GM12891 (cell line): ENCODE results near the gene SLC9A8. TPM values are rescaled to one million over a fixed set of nuclear protein-coding genes. Genes with fewer than 3 reads are reported as not detected.
"Not testable (repeated sequence)": the region's sequence is repeated elsewhere in the genome, so short reads cannot be mapped to it uniquely, and the experiment has no call there.

ENCODE experiments used
- DNase-seq: peaks from one replicate; pipeline ENCODE4 v3.0.0; 2011; ENCODE audit warnings: low spot score; ENCODE audit not compliant: insufficient read length
- FAIRE-seq: peaks from 2 replicates; lab custom pipeline; 2011; peaks lifted over from hg19 to GRCh38; lab: Jason Lieb, UNC
- PAX5 ChIP-seq: IDR thresholded peaks from 2 replicates; pipeline ENCODE4 v1.6.1; 2011; ENCODE audit warnings: low read length, moderate library complexity, mild to moderate bottlenecking; ENCODE audit not compliant: insufficient read depth, severe bottlenecking
- POLR2A ChIP-seq: IDR thresholded peaks from 2 replicates; pipeline ENCODE4 v1.6.1; 2011; ENCODE audit warnings: low read depth, low read length, control low read depth
- POLR2AphosphoS5 ChIP-seq: IDR thresholded peaks from 2 replicates; pipeline ENCODE4 v1.6.1; 2011; ENCODE audit warnings: low read depth, low read length, control low read depth
- POU2F2 ChIP-seq: IDR thresholded peaks from 2 replicates; pipeline ENCODE4 v1.6.1; 2011; ENCODE audit warnings: low read depth, mild to moderate bottlenecking, control low read depth, low read length, moderate library complexity
- SPI1 ChIP-seq: IDR thresholded peaks from 2 replicates; pipeline ENCODE4 v1.6.1; 2011; ENCODE audit warnings: low read depth, low read length, control low read depth
- TAF1 ChIP-seq: IDR thresholded peaks from 2 replicates; pipeline ENCODE4 v1.6.1; 2011; ENCODE audit warnings: low read depth, low read length, control low read depth
- polyA plus RNA-seq: library from polyadenylated mRNA; unstranded; fragments of >200 nt; gene quantifications from one replicate; pipeline ENCODE4 v1.2.1, GENCODE V29; 2012; ENCODE audit warnings: low read depth, missing spikeins, inconsistent platforms; ENCODE audit not compliant: missing spikeins

The SLC9A8 gene
- polyA plus RNA-seq, result 5.8 TPM

GRCh38 chr20:49812507-49813304 is at the start of gene SLC9A8:
Gene SLC9A8 (plus strand): TSS chr20:49812828. CDS start chr20:49812923, 95 bp downstream.
- FAIRE-seq (peak; percentile 48), DNase-seq (peak; percentile 71)
- TF ChIP-seq PAX5, result no peak
- TF ChIP-seq POU2F2, result peak; percentile 69; the same call in 1 of the 2 replicates
- peak; percentile 75 for TF ChIP-seq TAF1
- TF ChIP-seq POLR2A, result peak; percentile 55; the same call in 1 of the 2 replicates
- TF ChIP-seq SPI1, result no peak
- TF ChIP-seq POLR2AphosphoS5, result peak; percentile 41; the same call in 1 of the 2 replicates

DNA sequence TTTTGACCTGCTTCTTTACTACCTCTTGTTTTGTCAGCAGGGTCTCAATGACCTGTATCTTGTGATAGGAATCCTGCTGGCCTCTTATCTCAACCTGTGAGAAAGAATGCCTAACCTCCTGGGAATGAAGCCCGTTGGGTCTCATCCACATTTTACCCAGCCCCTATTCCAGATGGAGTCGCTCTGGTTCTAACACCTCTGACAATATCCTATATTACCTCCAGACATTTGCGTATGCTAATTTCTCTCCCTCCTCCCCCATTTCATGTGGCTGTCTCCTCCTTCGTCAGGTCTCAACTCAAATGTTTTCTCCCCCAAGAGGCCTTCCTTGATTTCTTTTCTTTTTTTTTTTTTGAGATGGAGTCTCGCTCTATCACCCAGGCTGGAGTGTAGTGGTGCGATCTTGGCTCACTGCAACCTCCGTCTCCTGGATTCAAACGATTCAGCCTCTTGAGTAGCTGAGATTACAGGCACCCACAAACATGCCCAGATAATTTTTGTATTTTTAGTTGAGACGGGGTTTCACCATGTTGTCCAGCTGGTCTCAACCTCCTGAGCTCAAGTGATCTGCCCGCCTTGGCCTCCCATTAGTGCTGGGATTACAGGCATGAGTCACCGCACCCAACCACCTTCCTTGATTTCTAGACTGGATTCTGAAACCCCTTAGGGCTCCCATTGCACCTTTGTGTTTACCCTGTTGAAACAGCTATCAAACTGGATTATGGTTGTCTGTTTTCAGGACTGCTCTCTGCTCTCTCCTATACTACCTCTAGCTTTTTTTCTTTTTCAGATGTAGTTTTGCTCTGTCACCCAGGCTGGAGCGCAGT is 49.5 kb upstream of the SLC9A8 start:
- TF ChIP-seq POLR2AphosphoS5 (no peak), PAX5 (no peak), SPI1 (no peak), TAF1 (no peak), POU2F2 (no peak), POLR2A (no peak)
- no peak for DNase-seq
- FAIRE-seq, result no peak

- no peak for FAIRE-seq
- no peak for DNase-seq
- TF ChIP-seq POLR2A, result no peak
- TF ChIP-seq PAX5, result no peak
Observed at GRCh38 chr20:49765413-49765736, 47.3 kb upstream of the SLC9A8 start.

DNA sequence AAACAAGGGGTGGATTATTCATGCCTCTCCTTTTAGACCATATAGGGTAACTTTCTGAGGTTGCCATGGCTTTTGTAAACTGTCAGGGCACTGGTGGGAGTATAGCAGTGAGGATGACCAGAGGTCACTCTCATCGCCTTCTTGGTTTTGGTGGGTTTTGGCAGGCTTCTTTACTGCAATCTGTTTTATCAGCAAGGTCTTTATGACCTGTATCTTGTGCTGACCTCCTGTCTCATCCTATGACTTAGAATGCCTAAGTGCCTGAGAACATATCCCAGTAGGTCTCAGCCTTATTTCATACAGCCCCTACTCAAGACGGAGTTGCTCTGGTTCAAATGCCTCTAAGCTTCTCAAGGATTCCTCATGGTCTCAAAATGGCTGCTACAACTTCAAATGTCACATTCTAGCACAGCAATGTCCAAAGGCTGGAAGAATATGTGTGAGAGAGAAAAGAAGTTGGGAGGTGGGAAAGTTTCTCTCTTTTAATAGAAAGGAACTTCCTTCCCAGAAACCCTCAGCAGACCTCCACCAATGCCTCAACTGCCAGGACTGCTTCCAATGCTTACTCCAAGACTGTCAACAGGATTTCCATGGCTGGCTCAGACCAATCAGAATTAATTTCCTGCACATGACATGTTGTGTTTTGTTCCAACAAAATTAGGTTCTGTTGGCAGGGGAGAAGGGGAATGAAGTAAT is 46.6 kb upstream of the SLC9A8 start:
- FAIRE-seq, result no peak
- no peak for DNase-seq
- TF ChIP-seq POU2F2 (no peak), POLR2A (no peak)

DNA sequence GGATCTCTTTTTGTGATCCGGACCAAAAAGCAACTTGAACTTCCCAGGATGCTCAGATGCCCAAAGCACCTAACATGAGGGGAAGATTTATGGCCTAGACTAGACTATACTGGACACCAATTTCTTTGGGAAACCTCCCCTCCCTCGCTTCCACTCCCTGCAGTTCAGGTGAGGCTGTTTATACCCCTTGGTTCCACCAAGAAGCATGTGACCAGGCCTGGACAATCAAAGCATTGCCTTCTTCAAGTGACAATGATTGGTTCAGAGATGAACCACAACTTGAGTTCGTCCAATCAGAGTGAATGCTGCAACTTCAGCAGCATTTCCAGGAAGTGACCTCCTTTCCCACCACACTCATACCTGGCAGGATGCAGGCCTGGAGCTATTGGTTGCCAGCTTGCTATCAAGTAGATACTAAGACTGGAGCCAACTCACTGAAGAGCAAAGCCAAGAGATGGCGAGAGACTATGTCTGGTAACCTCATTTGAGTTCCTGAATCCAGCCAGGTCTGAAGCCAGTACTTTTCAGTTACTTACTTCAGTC is 45.6 kb upstream of the SLC9A8 start:
- TF ChIP-seq POU2F2 (no peak), SPI1 (no peak), POLR2A (no peak), PAX5 (no peak), TAF1 (no peak), POLR2AphosphoS5 (no peak)
- no peak for DNase-seq
- FAIRE-seq, result no peak

DNA sequence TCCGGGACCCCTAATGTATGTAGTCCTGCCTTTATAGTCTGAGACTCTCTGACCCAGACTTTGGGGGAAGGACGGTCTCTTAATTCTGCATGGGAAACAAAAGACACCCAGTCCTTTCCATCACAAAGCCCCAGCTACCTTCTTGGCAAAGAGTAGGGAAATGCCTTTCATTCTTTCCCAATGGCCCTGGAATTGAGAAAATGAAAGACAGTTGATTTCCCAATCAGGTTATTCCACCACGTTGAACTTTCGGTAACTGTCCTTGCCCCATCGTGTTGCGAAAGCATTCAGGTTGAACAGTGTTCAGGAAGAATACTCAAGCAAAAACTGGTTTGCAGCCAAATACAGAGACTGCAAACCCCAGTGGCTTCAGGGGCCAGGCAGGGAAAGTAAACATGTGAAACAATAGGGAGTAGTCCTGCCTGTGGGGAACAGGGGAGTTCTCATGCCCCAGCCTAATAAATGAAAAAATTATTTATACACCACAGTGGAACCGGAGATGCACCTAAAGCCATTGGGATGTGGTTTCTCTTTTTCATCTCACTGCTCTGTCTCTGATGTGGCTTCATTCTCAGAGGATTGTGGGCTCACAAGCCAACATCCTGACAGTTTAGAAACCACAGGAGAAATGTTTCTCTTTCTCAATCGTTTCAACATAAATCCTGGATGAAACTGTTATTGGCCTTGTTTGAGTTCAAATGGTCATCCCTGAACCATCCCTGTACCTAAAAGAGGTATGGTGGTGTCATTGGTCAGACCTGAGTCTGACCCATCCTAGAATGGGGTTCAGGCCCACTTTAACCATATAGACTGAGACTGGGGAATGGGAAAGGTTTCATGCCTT is 44.2 kb upstream of the SLC9A8 start:
- FAIRE-seq (no peak), DNase-seq (no peak)
- TF ChIP-seq TAF1, result no peak

GRCh38 chr20:49769048-49769581 is 43.5 kb upstream of the SLC9A8 start:
- no peak for TF ChIP-seq POU2F2
- no peak for TF ChIP-seq PAX5
- TF ChIP-seq SPI1, result no peak
- TF ChIP-seq POLR2A, result no peak
- no peak for FAIRE-seq

DNA sequence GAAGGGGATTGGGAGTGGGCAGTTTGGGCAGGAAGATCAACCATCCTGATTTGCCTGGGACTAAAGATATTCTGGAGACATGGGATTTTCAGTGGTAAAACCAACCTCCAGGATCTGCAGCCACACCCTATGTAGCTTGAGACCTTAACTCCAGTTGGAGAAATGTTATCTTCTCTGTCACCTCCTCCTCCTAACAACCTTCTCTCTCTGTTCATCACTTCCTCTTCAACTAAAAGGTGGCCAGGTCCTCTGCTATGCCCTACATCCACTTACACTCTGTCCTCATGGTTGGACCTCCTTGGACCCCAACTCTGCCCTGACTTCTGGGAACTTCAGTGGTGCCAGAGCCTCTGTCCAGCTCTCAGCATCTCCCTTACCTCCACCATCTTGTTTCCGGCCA is 42.0 kb upstream of the SLC9A8 start:
- DNase-seq, result no peak
- no peak for FAIRE-seq
- TF ChIP-seq POLR2AphosphoS5, result no peak
- TF ChIP-seq SPI1, result peak; percentile 29; the same call in 1 of the 2 replicates

More at GRCh38 chr20:49769048-49769581, 43.5 kb upstream of the SLC9A8 start:
- no peak for DNase-seq

DNA sequence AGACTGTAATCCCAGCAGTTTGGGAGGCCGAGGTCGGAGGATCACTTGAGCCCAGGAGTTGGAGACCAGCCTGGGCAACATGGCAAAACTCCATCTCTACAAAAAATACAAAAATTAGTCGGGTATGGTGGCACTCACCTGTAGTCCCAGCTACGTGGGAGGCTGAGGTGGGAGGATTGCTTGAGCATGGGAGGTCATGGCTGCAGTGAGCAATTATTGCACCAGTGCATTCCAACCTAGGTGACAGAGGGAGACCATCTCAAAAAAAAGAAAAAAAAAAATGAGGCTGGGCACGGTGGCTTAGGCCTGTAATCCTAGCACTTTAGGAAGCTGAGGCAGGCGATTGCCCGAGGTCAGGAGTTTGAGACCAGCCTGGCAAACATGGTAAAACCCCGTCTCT is 38.4 kb upstream of the SLC9A8 start:
- DNase-seq, FAIRE-seq: not testable (repeated sequence)
